DOHH2 (cell line): ENCODE results near the gene APOA5.
A peak's percentile ranks its signal among the peaks of the same experiment; 100 is the strongest.

Experiments used
- H3F3A ChIP-seq: fragments of 200-600 bp; sonication (generic), shearing (Covaris generic); 2 replicates; pipeline ENCODE4 v1.6.0; 2016; ENCODE audit warnings: antibody characterized with exemption, mild to moderate bottlenecking; ENCODE audit not compliant: control insufficient read depth, insufficient read depth
- H3K27ac ChIP-seq: fragments of 200-600 bp; sonication (generic); 2 replicates; pipeline ENCODE4 v1.5.1; 2014; ENCODE audit warnings: low read depth, mild to moderate bottlenecking, low read length, moderate library complexity
- H3K27me3 ChIP-seq: fragments of 200-600 bp; sonication (generic); 2 replicates; pipeline ENCODE4 v1.6.1; 2014; ENCODE audit warnings: mild to moderate bottlenecking, low read length, mixed read lengths; ENCODE audit not compliant: control insufficient read depth
- H3K36me3 ChIP-seq: fragments of 200-600 bp; sonication (generic); 2 replicates; pipeline ENCODE4 v1.6.1; 2014; ENCODE audit warnings: mild to moderate bottlenecking, low read length, moderate library complexity, mixed read lengths; ENCODE audit not compliant: control insufficient read depth
- H3K4me1 ChIP-seq: fragments of 200-600 bp; sonication (generic); 2 replicates; pipeline ENCODE4 v1.6.1; 2014; ENCODE audit warnings: mild to moderate bottlenecking, low read length, mixed read lengths; ENCODE audit not compliant: control insufficient read depth
- H3K4me2 ChIP-seq: fragments of 200-600 bp; sonication (generic); 2 replicates; pipeline ENCODE4 v1.6.0; 2014; ENCODE audit warnings: mild to moderate bottlenecking, low read length, moderate library complexity
- H3K4me3 ChIP-seq: fragments of 200-600 bp; sonication (generic); 2 replicates; pipeline ENCODE4 v1.5.1; 2014; ENCODE audit warnings: mild to moderate bottlenecking, low read length, mixed read lengths
- H3K79me2 ChIP-seq: fragments of 200-600 bp; sonication (generic); 2 replicates; pipeline ENCODE4 v1.6.1; 2014; ENCODE audit warnings: mild to moderate bottlenecking, low read length, mixed read lengths; ENCODE audit not compliant: control insufficient read depth
- H3K9me2 ChIP-seq: fragments of 200-600 bp; sonication (generic); replicated peaks from 2 replicates; pipeline ENCODE4 v1.6.1; 2014; ENCODE audit warnings: mild to moderate bottlenecking, low read length, mixed read lengths; ENCODE audit not compliant: control insufficient read depth
- H3K9me3 ChIP-seq: fragments of 200-600 bp; sonication (generic); 2 replicates; pipeline ENCODE4 v1.6.1; 2014; ENCODE audit warnings: antibody characterized with exemption, low read length, mixed read lengths; ENCODE audit not compliant: control insufficient read depth, insufficient read depth
- H4K20me1 ChIP-seq: fragments of 200-600 bp; sonication (generic); 2 replicates; pipeline ENCODE4 v1.6.0; 2014; ENCODE audit warnings: low read depth, mild to moderate bottlenecking, antibody characterized with exemption, low read length, moderate library complexity; ENCODE audit not compliant: control insufficient read depth, insufficient read depth
- CTCF ChIP-seq: fragments of 200-600 bp; sonication (generic); IDR thresholded peaks from one replicate; pipeline ENCODE4 v1.5.1; 2014; ENCODE audit warnings: antibody characterized with exemption, mild to moderate bottlenecking, low read depth, low read length; ENCODE audit not compliant: poor library complexity, severe bottlenecking
- EZH2phosphoT487 ChIP-seq: fragments of 200-600 bp; sonication (generic); IDR thresholded peaks from 2 replicates; pipeline ENCODE4 v1.6.1; 2017; ENCODE audit warnings: borderline replicate concordance, mild to moderate bottlenecking, antibody characterized with exemption, low read length, moderate library complexity, mixed read lengths

APOA5 gene

DNA sequence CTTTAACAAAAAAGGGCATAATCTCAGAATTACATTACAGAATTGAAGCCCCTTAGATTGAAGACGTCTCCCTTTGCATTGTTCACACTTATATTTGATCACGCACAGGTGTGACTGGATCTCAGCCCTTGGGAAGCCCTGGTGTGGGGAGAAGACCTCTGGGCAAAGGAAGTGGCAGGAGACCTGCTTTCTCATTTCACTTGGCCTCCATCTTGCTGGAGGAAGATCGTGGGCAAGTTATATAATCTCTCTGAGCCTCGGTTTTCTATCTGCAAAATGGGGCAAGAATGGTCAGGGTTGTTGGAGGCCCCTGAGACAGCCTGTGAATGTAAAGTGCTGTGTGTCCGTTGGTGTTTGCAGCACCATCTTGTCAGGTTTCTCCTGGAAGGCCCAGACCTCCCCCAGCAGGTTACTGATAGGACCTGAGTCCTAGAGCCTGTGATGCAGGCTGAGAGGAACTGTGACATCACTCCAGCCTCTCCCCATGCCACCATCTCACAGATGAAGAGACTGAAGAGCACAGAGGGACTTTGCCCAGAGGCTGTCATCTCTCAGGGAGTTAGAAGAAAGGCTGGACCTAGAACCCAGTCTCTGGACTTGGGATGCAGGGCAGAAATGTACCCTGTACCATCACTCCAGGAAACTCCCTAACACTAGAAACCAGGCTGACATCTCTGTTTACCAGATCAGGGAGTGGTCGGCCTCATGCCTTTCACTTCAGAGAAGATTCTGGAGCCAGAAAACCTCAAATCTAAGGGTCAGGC is 46.8 kb upstream of the APOA5 start:
- Histone ChIP-seq H3K4me3 (no peak overlapping the region), H3K27me3 (no peaks in the 10 kb centered on the region), H3K4me1 (peaks cover 13% of the 10 kb centered on the region), H3K36me3 (no peaks in the 10 kb centered on the region; the same call in 1 of the 2 replicates), H3K27ac (no peak overlapping the region), H3K9me2 (no peaks in the 10 kb centered on the region), H3K79me2 (no peaks in the 10 kb centered on the region), H3K4me2 (no peak overlapping the region), H3K9me3 (no peaks in the 10 kb centered on the region), H3F3A (no peaks in the 10 kb centered on the region), H4K20me1 (no peaks in the 10 kb centered on the region)
- TF ChIP-seq CTCF (no peak), EZH2phosphoT487 (no peak)

- Histone ChIP-seq H3K79me2 (no peaks in the 10 kb centered on the region), H3K27me3 (no peaks in the 10 kb centered on the region), H3K36me3 (no peaks in the 10 kb centered on the region), H3K4me2 (peak within 1 kb of the TSS; percentile 91; the same call in 1 of the 2 replicates), H3K9me2 (no peaks in the 10 kb centered on the region), H3K4me1 (peaks cover 13% of the 10 kb centered on the region), H3K9me3 (no peaks in the 10 kb centered on the region), H3K27ac (no peak within 1 kb of the TSS), H3F3A (no peaks in the 10 kb centered on the region), H4K20me1 (no peaks in the 10 kb centered on the region), H3K4me3 (no peak within 1 kb of the TSS)
- TF ChIP-seq CTCF (no peak), EZH2phosphoT487 (no peak)
These were observed 45.8 kb upstream of the APOA5 start, which contains the start of gene APOA1 for GRCh38 chr11:116837231-116838091. APOA1 (minus strand) TSS chr11:116837622; CDS start chr11:116837387, 235 bp downstream.

GRCh38 chr11:116836632-116836991 is 44.9 kb upstream of the APOA5 start:
- Histone ChIP-seq H3K27ac (no peak overlapping the region), H4K20me1 (no peaks in the 10 kb centered on the region), H3K36me3 (no peaks in the 10 kb centered on the region), H3K4me1 (peaks cover 13% of the 10 kb centered on the region), H3K79me2 (no peaks in the 10 kb centered on the region), H3K9me2 (no peaks in the 10 kb centered on the region), H3K4me2 (peak overlapping the region; percentile 91; the same call in 1 of the 2 replicates), H3K9me3 (no peaks in the 10 kb centered on the region), H3K27me3 (no peaks in the 10 kb centered on the region), H3F3A (no peaks in the 10 kb centered on the region), H3K4me3 (no peak overlapping the region)
- TF ChIP-seq EZH2phosphoT487 (no peak), CTCF (no peak)
